NOMO-1 treated with DMSO at 0.1 percent for 48 hours (cell line): ENCODE measurements around the gene CHSY1.

Experiments used
- DNase-seq: peaks from one replicate; lab custom pipeline; 2025; ENCODE audit not compliant: unreplicated experiment; lab: John Stamatoyannopoulos, UW

The CHSY1 gene

GRCh38 chr15:101156509-101157159 is 95.2 kb downstream of the CHSY1 start:
- no peak for DNase-seq

- DNase-seq: no peak
Measured at GRCh38 chr15:101156061-101156460, 95.8 kb downstream of the CHSY1 start.

GRCh38 chr15:101153801-101154656 is 97.8 kb downstream of the CHSY1 start:
- no peak for DNase-seq

GRCh38 chr15:101152914-101153313 is 98.9 kb downstream of the CHSY1 start:
- no peak for DNase-seq

GRCh38 chr15:101151288-101151687 is 100.6 kb downstream of the CHSY1 start:
- no peak for DNase-seq

- DNase-seq: no peak
Measured at GRCh38 chr15:101150723-101151040, 101.2 kb downstream of the CHSY1 start.

- DNase-seq: no peak
Measured at GRCh38 chr15:101149864-101150722, 101.8 kb downstream of the CHSY1 start.

- DNase-seq: no peak
Measured at GRCh38 chr15:101148881-101149664, 102.8 kb downstream of the CHSY1 start.

GRCh38 chr15:101148166-101148880 is 103.5 kb downstream of the CHSY1 start:
- no peak for DNase-seq

GRCh38 chr15:101147181-101147580 is 104.7 kb downstream of the CHSY1 start:
- DNase-seq: no peak

- no peak for DNase-seq
Measured at GRCh38 chr15:101146118-101146702, 105.6 kb downstream of the CHSY1 start.

- DNase-seq: no peak
Measured at GRCh38 chr15:101145362-101145761, 106.5 kb downstream of the CHSY1 start.

- DNase-seq: no peak
Measured at GRCh38 chr15:101143321-101143720, 108.5 kb downstream of the CHSY1 start.

- no peak for DNase-seq
Measured at GRCh38 chr15:101142711-101143110, 109.1 kb downstream of the CHSY1 start.

GRCh38 chr15:101141926-101142527 is 109.8 kb downstream of the CHSY1 start:
- DNase-seq: no peak

- no peak for DNase-seq
Measured at GRCh38 chr15:101140697-101141065, 111.2 kb downstream of the CHSY1 start.

GRCh38 chr15:101139986-101140696 is 111.7 kb downstream of the CHSY1 start:
- peak; percentile 57 for DNase-seq

- DNase-seq: no peak
Measured at GRCh38 chr15:101138913-101139880, 112.7 kb downstream of the CHSY1 start.
